GM12878 (cell line): ENCODE results near the gene RIN1. TPM values are rescaled to one million over a fixed set of nuclear protein-coding genes. Genes with fewer than 3 reads are reported as not detected.

Experiments
- ATF7 ChIP-seq: fragments of 450-650 bp; IDR thresholded peaks from 2 replicates; pipeline ENCODE4 v1.6.1; 2016; ENCODE audit warnings: low read depth, mild to moderate bottlenecking
- BCL11A ChIP-seq: IDR thresholded peaks from 2 replicates; pipeline ENCODE4 v1.6.1; 2011; ENCODE audit warnings: low read depth, low read length
- CEBPZ ChIP-seq: fragments of 150-350 bp; IDR thresholded peaks from 2 replicates; pipeline ENCODE4 v1.6.1; 2016; ENCODE audit warnings: low read depth, low read length
- CREB1 ChIP-seq: IDR thresholded peaks from 2 replicates; pipeline ENCODE4 v1.6.1; 2012; ENCODE audit warnings: low read depth, mild to moderate bottlenecking, inconsistent platforms
- FOXM1 ChIP-seq: IDR thresholded peaks from 2 replicates; pipeline ENCODE4 v1.6.1; 2012; ENCODE audit warnings: low read depth, mild to moderate bottlenecking, inconsistent platforms, low read length, moderate library complexity
- JUNB ChIP-seq: IDR thresholded peaks from 2 replicates; pipeline ENCODE4 v1.6.1; 2016; ENCODE audit warnings: antibody characterized with exemption, mild to moderate bottlenecking
- KAT2A ChIP-seq: conservative IDR thresholded peaks from 2 replicates; pipeline ENCODE4 v1.6.1; 2011; ENCODE audit warnings: low read depth, low read length; ENCODE audit not compliant: control insufficient read depth
- KLF5 ChIP-seq: fragments of 450-650 bp; IDR thresholded peaks from 2 replicates; pipeline ENCODE4 v1.6.1; 2014; ENCODE audit warnings: mild to moderate bottlenecking; ENCODE audit not compliant: partially characterized antibody
- MAX ChIP-seq: IDR thresholded peaks from 2 replicates; pipeline ENCODE4 v1.6.1; 2012; ENCODE audit warnings: low read depth, low read length, improper control_type of control experiment
- MTA2 ChIP-seq: fragments of 450-650 bp; IDR thresholded peaks from 2 replicates; pipeline ENCODE4 v1.6.1; 2016; ENCODE audit warnings: low read depth, mild to moderate bottlenecking, moderate library complexity
- MYB ChIP-seq: fragments of 150-350 bp; IDR thresholded peaks from 2 replicates; pipeline ENCODE4 v1.6.1; 2014; ENCODE audit warnings: mild to moderate bottlenecking, low read depth, low read length, borderline replicate concordance
- NFXL1 ChIP-seq: fragments of 450-650 bp; IDR thresholded peaks from 2 replicates; pipeline ENCODE4 v1.6.1; 2017; ENCODE audit warnings: antibody characterized with exemption, mild to moderate bottlenecking, borderline replicate concordance
- NKRF ChIP-seq: fragments of 450-650 bp; conservative IDR thresholded peaks from 2 replicates; pipeline ENCODE4 v1.6.1; 2017; ENCODE audit warnings: mild to moderate bottlenecking, moderate library complexity
- PML ChIP-seq: IDR thresholded peaks from 2 replicates; pipeline ENCODE4 v1.6.1; 2012; ENCODE audit warnings: low read length, inconsistent platforms
- POU2F2 ChIP-seq: IDR thresholded peaks from 3 replicates; pipeline ENCODE4 v1.6.1; 2011; ENCODE audit warnings: low read depth, mild to moderate bottlenecking, low read length, borderline replicate concordance
- RCOR1 ChIP-seq: conservative IDR thresholded peaks from 2 replicates; pipeline ENCODE4 v1.6.1; 2012; ENCODE audit warnings: low read depth, low read length, improper control_type of control experiment
- SIN3A ChIP-seq: IDR thresholded peaks from 2 replicates; pipeline ENCODE4 v1.6.1; 2012; ENCODE audit warnings: low read depth, low read length, improper control_type of control experiment
- SMAD1 ChIP-seq: fragments of 450-650 bp; IDR thresholded peaks from 2 replicates; pipeline ENCODE4 v1.6.1; 2018; ENCODE audit warnings: mild to moderate bottlenecking, low read depth; ENCODE audit not compliant: partially characterized antibody
- SMAD5 ChIP-seq: IDR thresholded peaks from 2 replicates; pipeline ENCODE4 v1.6.1; 2016; ENCODE audit warnings: antibody characterized with exemption, low read depth
- SPI1 ChIP-seq: IDR thresholded peaks from 2 replicates; pipeline ENCODE4 v1.6.1; 2011; ENCODE audit warnings: low read depth, mild to moderate bottlenecking, low read length, moderate library complexity, borderline replicate concordance; ENCODE audit not compliant: insufficient read depth
- SREBF2 ChIP-seq: IDR thresholded peaks from 2 replicates; pipeline ENCODE4 v1.6.1; 2012; ENCODE audit warnings: mild to moderate bottlenecking, low read length
- SRF ChIP-seq, 2 experiments: IDR thresholded peaks; 2 replicates each; pipeline ENCODE4 v1.6.1; 2011; ENCODE audit warnings: low read depth in 2 of 2, low read length in 2 of 2, mild to moderate bottlenecking in 1 of 2, moderate library complexity in 1 of 2
- STAT1 ChIP-seq: fragments of 450-650 bp; conservative IDR thresholded peaks from 2 replicates; pipeline ENCODE4 v1.6.1; 2014; ENCODE audit warnings: antibody characterized with exemption, mild to moderate bottlenecking
- TCF3 ChIP-seq: IDR thresholded peaks from 2 replicates; pipeline ENCODE4 v1.6.1; 2012; ENCODE audit warnings: low read depth, mild to moderate bottlenecking, low read length, borderline replicate concordance; ENCODE audit not compliant: insufficient read depth
- WRNIP1 ChIP-seq: IDR thresholded peaks from 2 replicates; pipeline ENCODE4 v1.6.1; 2011; ENCODE audit warnings: low read depth, low read length, improper control_type of control experiment, borderline replicate concordance
- polyA plus RNA-seq, 11 experiments: library from polyadenylated mRNA; depleted of rRNA in 4 of 11; unstranded in 6 of 11; stranded (reverse) in 5 of 11; fragments of >200 nt; fragmentation: Nextera tagmentation in 4 of 11; fragmentation: Illumina TruSeq in 1 of 11; extraction: Ambion mirVana in 4 of 11; extraction: Trizol in 1 of 11; gene quantifications; 1 replicate in 1 of 11; 2 replicates in 10 of 11; pipeline versions ENCODE4 v1.2.1 to v1.2.3, GENCODE V29; 2011 to 2016; ENCODE audit warnings: inconsistent platforms in 2 of 11, missing spikeins in 2 of 11, low read depth in 1 of 11
- total RNA-seq, 4 experiments: library from RNA; depleted of rRNA in 3 of 4; stranded (reverse); fragments of >200 nt in 3 of 4; fragmentation: Illumina TruSeq in 1 of 4; extraction: Trizol in 1 of 4; gene quantifications; 2 replicates each; pipeline versions ENCODE4 v1.2.1 to v1.2.3, GENCODE V29; 2013 to 2021

The RIN1 gene
- total and polyA plus RNA-seq, 10 of the 15 experiments (the other 5 are each of a cell fraction or from before 2014, with no cell fraction given) = 0.04 to 0.69 (median 0.22) TPM; not detected in 1

- TF ChIP-seq SPI1 (no peak), NKRF (peak; percentile 62; the same call in 1 of the 2 replicates), SMAD5 (no peak), SIN3A (no peak), SREBF2 (peak; percentile 97), KAT2A (no peak), CEBPZ (no peak), STAT1 (no peak; the same call in 1 of the 2 replicates), PML (no peak; the same call in 1 of the 2 replicates), SRF (IDR thresholded peaks at IDR 0.05; ENCODE audit: low read depth in 2 of 2, low read length in 2 of 2) (0 out of 4 replicates have a peak, but pooled peaks of 1 of the 2 experiments have one; percentile 14), MTA2 (no peak), ATF7 (0 out of 2 replicates have a peak, but pooled peaks have one; percentile 28), TCF3 (no peak), CREB1 (peak; percentile 78), MAX (peak; percentile 17; the same call in 1 of the 2 replicates), KLF5 (peak; percentile 56), BCL11A (no peak), MYB (no peak), RCOR1 (0 out of 2 replicates have a peak, but pooled peaks have one; percentile 64), WRNIP1 (0 out of 2 replicates have a peak, but pooled peaks have one; percentile 27), NFXL1 (no peak), FOXM1 (no peak), JUNB (no peak), POU2F2 (peak; percentile 26; the same call in 1 of the 3 replicates), SMAD1 (no peak)
Measured at GRCh38 chr11:66347425-66348276, 11.4 kb upstream of the RIN1 start, which contains the start of gene B4GAT1 (continued).
